ENCODE measurements around the gene ZNFX1. TPM values are rescaled to one million over a fixed set of nuclear protein-coding genes. Genes with fewer than 3 reads are reported as not detected.

The ZNFX1 gene
- total RNA-seq, 1 experiment from 2014 or later, result 11.0 TPM

GRCh38 chr20:49290608-49291191 is 12.8 kb upstream of the ZNFX1 start (continued):
- TF ChIP-seq ZNF317 (CRISPR knock-in tag; IDR thresholded peaks at IDR 0.05; ENCODE audit: borderline replicate concordance, low read depth) (no peak), ARID4B (CRISPR knock-in tag; IDR thresholded peaks at IDR 0.05; ENCODE audit: borderline replicate concordance) (no peak), GTF2I (CRISPR knock-in tag; conservative IDR thresholded peaks at IDR 0.05) (no peak), NR3C1 (CRISPR knock-in tag; conservative IDR thresholded peaks at IDR 0.05; ENCODE audit: low read depth) (no peak), JAZF1 (CRISPR knock-in tag; IDR thresholded peaks at IDR 0.05) (no peak), EMX1 (CRISPR knock-in tag; IDR thresholded peaks at IDR 0.05) (0 out of 2 replicates have a peak, but pooled peaks have one; percentile 12), FOXK1 (CRISPR knock-in tag; IDR thresholded peaks at IDR 0.05) (no peak), MYBL2 (CRISPR knock-in tag; IDR thresholded peaks at IDR 0.05) (no peak), ZNF671 (CRISPR knock-in tag; IDR thresholded peaks at IDR 0.05) (peak; percentile 86), TEAD4 (CRISPR knock-in tag; IDR thresholded peaks at IDR 0.05) (no peak), ZNF512 (CRISPR knock-in tag; IDR thresholded peaks at IDR 0.05; ENCODE audit: borderline replicate concordance) (no peak), USF1 (CRISPR knock-in tag; IDR thresholded peaks at IDR 0.05) (no peak), CTCF (IDR thresholded peaks at IDR 0.05) (no peak), GABPB1 (CRISPR knock-in tag; IDR thresholded peaks at IDR 0.05) (no peak), ATF1 (CRISPR knock-in tag; IDR thresholded peaks at IDR 0.05) (no peak), ELF4 (CRISPR knock-in tag; IDR thresholded peaks at IDR 0.05; ENCODE audit: low read depth) (no peak), ZNF423 (CRISPR knock-in tag; IDR thresholded peaks at IDR 0.05) (no peak), ZNF263 (CRISPR knock-in tag; IDR thresholded peaks at IDR 0.05; ENCODE audit: low read depth) (no peak), ZMAT4 (CRISPR knock-in tag; IDR thresholded peaks at IDR 0.05) (no peak; the same call in 1 of the 2 replicates), GRHL2 (CRISPR knock-in tag; IDR thresholded peaks at IDR 0.05; ENCODE audit: insufficient replicate concordance, severe bottlenecking) (no peak), IRF1 (CRISPR knock-in tag; IDR thresholded peaks at IDR 0.05) (0 out of 2 replicates have a peak, but pooled peaks have one; percentile 9), ZNF219 (CRISPR knock-in tag; IDR thresholded peaks at IDR 0.05; ENCODE audit: borderline replicate concordance) (no peak), TCF7 (CRISPR knock-in tag; IDR thresholded peaks at IDR 0.05; ENCODE audit: low read depth) (no peak), SP1 (CRISPR knock-in tag; conservative IDR thresholded peaks at IDR 0.05) (no peak; the same call in 1 of the 2 replicates), KAT7 (CRISPR knock-in tag; IDR thresholded peaks at IDR 0.05; ENCODE audit: borderline replicate concordance) (no peak), MAX (CRISPR knock-in tag; IDR thresholded peaks at IDR 0.05) (no peak; the same call in 1 of the 2 replicates), SMAD3 (CRISPR knock-in tag; IDR thresholded peaks at IDR 0.05; ENCODE audit: borderline replicate concordance) (0 out of 2 replicates have a peak, but pooled peaks have one; percentile 64), ESRRA (CRISPR knock-in tag; IDR thresholded peaks at IDR 0.05; ENCODE audit: borderline replicate concordance) (no peak)

All from WTC11 (cell line).